Ectodermal cell (in vitro differentiated cells): Measurements from ENCODE around the gene LKAAEAR1.
A peak's percentile ranks its signal among the peaks of the same experiment; 100 is the strongest.

Source experiments
- H3K27ac ChIP-seq: 2 replicates; pipeline ENCODE4 v1.7.0; 2013; ENCODE audit warnings: mild to moderate bottlenecking, low read depth, low read length; ENCODE audit not compliant: insufficient read depth, poor library complexity, severe bottlenecking
- H3K27me3 ChIP-seq: 2 replicates; pipeline ENCODE4 v1.7.0; 2013; ENCODE audit warnings: mild to moderate bottlenecking, low read length; ENCODE audit not compliant: insufficient read depth, control insufficient read depth, poor library complexity, severe bottlenecking
- H3K36me3 ChIP-seq: one replicate; pipeline ENCODE4 v1.7.0; 2013; ENCODE audit warnings: low read length; ENCODE audit not compliant: control insufficient read depth, insufficient read depth
- H3K4me1 ChIP-seq: one replicate; pipeline ENCODE4 v1.7.0; 2013; ENCODE audit warnings: low read length; ENCODE audit not compliant: control insufficient read depth, insufficient read depth
- H3K4me3 ChIP-seq: 2 replicates; pipeline ENCODE4 v1.7.0; 2013; ENCODE audit warnings: low read depth, low read length, control low read depth; ENCODE audit not compliant: insufficient read depth
- H3K9me3 ChIP-seq: 2 replicates; pipeline ENCODE4 v1.7.0; 2013; ENCODE audit warnings: mild to moderate bottlenecking, low read length, moderate library complexity; ENCODE audit not compliant: control insufficient read depth
- WGBS, 2 experiments: methylation state at CpG; one replicate each; pipeline ENCODE4 v1.1.7; 2013; ENCODE audit warnings: missing lambda C conversion rate in 2 of 2; 5-methylcytosine and 5-hydroxymethylcytosine counted together

Gene LKAAEAR1

DNA sequence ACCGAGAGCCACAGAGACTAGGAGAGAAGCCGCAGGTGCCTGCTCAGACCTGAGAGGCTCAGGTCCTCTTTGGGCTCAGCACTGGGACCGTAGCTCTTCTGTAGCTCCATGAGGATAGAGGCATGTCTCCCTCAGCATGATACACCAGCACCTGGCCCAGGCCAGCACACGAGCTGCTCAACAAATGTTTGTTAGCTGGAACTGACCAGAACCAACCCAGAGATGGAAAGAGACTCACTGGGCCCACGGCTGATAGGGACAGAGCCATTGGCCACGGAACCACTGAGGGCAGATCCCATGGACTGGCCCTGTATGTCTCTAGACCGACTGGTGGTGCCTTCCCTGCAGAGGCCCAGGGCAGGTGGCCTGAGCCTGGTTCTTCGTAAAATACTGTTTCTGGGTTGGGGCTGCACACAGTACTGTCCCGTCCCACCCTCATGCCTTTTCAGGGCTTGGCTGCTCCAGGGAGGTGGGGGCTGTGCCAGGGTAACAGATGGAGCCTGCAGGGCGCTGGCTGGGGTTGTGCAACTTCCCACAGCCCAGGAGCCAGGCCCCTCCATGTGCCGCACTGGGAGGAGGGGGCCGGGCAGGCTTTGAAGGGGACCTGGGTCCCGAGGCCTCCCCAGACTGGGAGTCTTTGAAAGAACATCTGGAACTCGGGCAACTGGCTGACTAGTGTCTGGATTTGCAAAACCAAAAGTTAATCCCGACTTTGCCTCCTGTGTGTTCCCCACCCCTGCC lies 43.0 kb downstream of the LKAAEAR1 start:
- Histone ChIP-seq H3K27me3 (peaks cover 95% of the 10 kb centered on the region), H3K4me3 (no peak overlapping the region), H3K27ac (no peak overlapping the region), H3K9me3 (no peaks in the 10 kb centered on the region), H3K4me1 (peaks cover 22% of the 10 kb centered on the region), H3K36me3 (no peaks in the 10 kb centered on the region)
- 75% methylated on average over 15 of the region's 15 CpGs for WGBS, 2 experiments

DNA sequence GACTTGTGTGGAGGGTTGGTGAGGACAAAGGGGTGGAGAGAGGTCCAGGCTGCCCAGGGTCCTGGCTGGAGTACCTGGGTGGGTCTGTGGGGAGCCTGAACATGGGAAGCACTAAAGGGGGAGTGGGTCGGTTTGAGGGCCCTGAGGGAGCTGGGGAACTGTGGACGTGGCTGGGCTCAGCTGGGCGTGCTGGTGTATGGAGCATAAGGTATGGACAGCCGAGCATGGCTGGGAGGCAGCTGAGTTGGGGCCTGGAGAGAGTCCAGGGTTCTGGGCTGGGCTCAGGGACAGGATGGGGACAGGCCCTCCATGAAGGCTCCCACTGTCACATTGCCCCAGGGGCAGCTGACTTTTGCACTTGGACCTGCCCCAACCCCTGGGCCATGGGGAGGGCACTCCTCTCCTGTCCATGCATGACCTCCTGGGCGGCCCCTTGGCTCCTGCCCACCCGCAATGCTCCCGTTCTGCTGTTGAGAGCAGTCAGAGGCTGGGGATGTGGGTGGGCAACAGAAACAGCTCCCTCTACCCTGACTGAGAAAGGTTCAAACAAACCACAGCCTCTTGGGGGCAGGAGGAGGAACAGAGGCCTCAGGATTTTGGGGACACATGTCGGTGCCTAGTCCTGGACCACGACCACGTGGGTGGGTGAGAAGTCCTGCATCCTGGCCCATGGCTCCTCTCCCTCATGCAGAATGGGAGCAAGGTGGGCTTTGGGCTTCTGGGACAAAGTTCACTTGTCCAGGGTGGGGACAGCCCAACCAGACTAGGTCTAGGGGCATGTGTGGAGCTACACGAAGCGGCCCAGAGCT lies 43.8 kb downstream of the LKAAEAR1 start:
- Histone ChIP-seq H3K27ac (no peak overlapping the region), H3K36me3 (no peaks in the 10 kb centered on the region), H3K4me1 (peaks cover 24% of the 10 kb centered on the region), H3K4me3 (no peak overlapping the region), H3K27me3 (peaks cover 87% of the 10 kb centered on the region), H3K9me3 (no peaks in the 10 kb centered on the region)
- WGBS, 2 experiments = 86 to 88% methylated on average over 12 of the region's 12 CpGs

DNA sequence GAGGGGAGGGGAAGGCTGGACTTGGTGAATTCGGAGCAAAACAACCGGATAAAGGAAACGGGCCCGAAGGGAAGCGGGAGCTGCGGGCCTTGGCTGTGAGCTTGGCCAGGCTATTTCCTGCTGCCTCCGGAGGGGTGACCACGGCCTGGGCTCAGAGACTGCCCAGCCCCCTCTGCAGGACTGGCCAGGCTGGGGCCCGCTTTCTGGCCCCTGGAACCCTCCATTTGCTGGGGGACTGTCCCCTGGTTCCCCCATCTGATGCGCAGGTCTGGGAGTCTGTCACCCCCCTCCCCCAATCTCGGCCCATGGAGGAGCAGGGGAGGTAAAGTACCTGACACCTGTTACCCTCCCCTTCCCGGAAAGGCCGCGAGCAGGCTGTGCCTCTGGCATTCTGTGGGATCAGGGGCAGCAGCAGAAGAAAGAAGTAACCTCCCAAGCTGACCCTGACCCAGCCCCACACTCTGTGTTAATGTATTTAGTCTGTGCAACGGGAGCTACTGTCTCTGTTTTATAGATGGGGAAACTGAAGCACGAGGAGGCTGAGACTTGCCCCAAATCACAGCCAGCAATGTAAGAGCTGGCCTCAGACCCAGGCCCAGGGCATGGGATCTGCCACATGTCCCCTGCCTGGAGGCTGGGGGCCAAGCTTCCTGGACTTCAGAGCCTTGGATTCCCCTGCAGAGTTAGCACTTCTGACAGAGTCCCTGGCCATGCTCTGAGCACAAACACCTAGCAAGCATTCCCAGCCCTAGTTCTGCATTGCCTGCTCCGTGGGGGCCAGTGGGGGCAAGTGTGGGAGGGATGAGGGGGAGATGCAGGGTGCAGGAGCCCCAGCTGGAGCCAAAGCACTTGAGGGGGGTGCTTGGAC lies 44.7 kb downstream of the LKAAEAR1 start:
- Histone ChIP-seq H3K36me3 (no peaks in the 10 kb centered on the region), H3K4me1 (peaks cover 19% of the 10 kb centered on the region), H3K27ac (no peak overlapping the region), H3K9me3 (no peaks in the 10 kb centered on the region), H3K4me3 (peak overlapping the region; percentile 46), H3K27me3 (peaks cover 78% of the 10 kb centered on the region)
- 22 to 24% methylated on average over 17 of the region's 17 CpGs for WGBS, 2 experiments

DNA sequence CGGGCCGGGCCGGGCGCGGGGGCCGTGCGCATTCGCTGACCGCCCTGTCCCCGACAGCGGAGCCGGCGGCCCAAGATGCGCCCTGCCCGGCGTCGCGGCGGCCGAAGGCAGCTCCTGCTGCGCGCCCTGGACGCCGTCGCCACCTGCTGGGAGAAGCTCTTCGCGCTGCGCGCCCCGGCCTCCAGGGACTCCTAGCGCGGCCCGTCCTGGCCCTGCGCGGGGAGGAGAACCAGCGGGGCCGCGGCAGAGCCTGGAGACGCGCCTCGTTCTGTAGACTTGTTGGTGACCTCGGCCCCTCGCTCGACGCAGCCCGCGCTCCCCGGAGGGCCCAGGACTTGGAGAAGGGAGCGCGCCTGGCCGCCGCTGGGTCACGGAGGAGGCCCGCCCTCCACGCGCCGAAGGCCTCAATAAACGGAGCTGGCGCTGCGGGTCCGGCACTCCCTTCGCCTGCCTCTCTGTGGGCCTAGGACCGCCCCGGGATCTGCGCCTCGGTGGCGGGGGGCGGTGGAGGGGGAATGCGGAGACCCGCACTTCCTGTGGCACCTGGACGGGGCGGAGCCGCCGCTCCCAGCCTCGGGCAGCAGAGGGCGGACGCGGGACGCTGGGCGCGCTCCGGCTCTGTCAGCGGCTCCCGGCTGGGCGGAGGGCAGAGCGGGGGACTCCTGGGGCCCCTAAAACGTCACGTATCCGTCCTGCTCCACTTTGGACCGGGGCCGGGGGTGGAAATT lies 45.5 kb downstream of the LKAAEAR1 start:
- peaks cover 70% of the 10 kb centered on the region for H3K27me3 ChIP-seq
- H3K4me1 ChIP-seq = peaks cover 19% of the 10 kb centered on the region
- no peaks in the 10 kb centered on the region for H3K36me3 ChIP-seq
- no peaks in the 10 kb centered on the region for H3K9me3 ChIP-seq
- peak overlapping the region; percentile 46 for H3K4me3 ChIP-seq
- WGBS, 2 experiments = 1% methylated on average over 91 of the region's 91 CpGs
- no peak overlapping the region for H3K27ac ChIP-seq

DNA sequence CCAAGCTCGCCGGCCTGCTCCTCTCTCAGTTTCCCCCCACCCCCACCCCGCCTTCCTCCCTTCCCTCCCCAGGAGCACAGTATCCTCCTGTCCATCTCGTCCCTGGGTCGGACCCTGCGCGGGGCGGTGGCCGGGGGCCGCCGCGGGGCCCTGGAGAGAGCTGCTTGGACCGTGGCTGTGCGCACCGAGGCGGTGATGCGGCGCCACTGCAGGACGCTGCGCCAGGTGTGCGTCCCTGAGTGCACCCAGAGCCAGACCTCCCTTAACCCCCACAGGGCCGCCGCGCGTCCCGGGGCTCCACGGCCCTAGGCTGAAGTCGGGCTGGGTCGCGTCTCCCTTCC lies 46.0 kb downstream of the LKAAEAR1 start:
- Histone ChIP-seq H3K27me3 (peaks cover 65% of the 10 kb centered on the region), H3K36me3 (no peaks in the 10 kb centered on the region), H3K9me3 (no peaks in the 10 kb centered on the region), H3K4me1 (peaks cover 19% of the 10 kb centered on the region), H3K27ac (no peak overlapping the region), H3K4me3 (peak overlapping the region; percentile 46)
- 3 to 4% methylated on average over 29 to 30 of the region's 30 CpGs for WGBS, 2 experiments

DNA sequence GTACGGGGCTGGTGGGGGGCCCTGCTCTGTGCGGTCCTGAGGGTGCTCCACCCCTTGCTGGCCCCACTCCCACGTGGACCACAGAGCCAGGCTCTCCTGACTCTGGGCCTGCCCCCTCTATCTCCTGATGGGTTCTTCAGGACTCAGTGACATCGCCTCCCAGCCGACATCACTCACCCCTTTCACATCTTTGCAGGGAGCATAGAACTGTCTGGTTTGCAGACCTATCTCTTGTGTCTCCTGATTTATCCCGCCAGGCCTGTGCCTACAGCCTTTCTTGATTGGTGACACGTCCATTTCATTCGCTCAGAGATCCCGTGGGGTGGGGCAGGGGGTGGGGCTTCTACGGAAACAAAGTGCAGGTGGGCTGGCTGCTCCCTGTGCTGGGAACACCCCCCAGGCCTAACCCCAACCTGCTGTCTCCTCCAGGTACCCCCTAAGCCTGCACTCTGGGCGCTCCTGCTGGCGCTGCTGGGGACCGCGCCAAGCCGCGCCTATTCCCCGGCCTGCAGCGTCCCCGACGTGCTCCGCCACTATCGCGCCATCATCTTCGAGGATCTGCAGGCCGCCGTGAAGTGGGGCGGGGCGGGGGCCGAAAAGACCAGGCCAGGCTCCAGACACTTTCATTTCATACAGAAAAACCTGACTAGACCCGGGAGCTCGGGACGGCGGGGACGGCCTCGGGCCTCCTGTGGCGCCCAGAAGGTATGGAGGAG lies 46.5 kb downstream of the LKAAEAR1 start:
- Histone ChIP-seq H3K36me3 (no peaks in the 10 kb centered on the region), H3K4me1 (peaks cover 19% of the 10 kb centered on the region), H3K4me3 (no peak overlapping the region), H3K9me3 (no peaks in the 10 kb centered on the region), H3K27ac (no peak overlapping the region), H3K27me3 (peaks cover 61% of the 10 kb centered on the region)
- WGBS, 2 experiments = 19% methylated on average over 36 of the region's 36 CpGs

DNA sequence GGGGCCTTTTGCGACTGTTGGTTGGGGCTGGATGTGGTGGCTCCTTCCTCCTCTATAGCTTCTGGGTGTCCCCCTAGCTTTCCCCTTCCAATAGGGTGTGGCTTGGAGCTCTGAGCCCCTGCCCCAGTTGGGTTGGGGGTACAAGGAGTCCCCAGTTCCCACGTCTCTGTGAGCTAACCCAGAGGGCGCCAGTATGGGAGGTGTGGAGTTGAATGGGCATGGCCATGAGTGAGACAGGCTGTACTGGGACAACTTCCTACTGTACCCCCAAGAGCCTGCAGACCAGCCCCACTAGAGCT lies 47.0 kb downstream of the LKAAEAR1 start:
- H3K4me1 ChIP-seq = peaks cover 16% of the 10 kb centered on the region
- no peaks in the 10 kb centered on the region for H3K9me3 ChIP-seq
- H3K27ac ChIP-seq = no peak overlapping the region
- no peaks in the 10 kb centered on the region for H3K36me3 ChIP-seq
- peaks cover 56% of the 10 kb centered on the region for H3K27me3 ChIP-seq
- no peak overlapping the region for H3K4me3 ChIP-seq
- 83 to 89% methylated on average over 3 of the region's 3 CpGs for WGBS, 2 experiments

DNA sequence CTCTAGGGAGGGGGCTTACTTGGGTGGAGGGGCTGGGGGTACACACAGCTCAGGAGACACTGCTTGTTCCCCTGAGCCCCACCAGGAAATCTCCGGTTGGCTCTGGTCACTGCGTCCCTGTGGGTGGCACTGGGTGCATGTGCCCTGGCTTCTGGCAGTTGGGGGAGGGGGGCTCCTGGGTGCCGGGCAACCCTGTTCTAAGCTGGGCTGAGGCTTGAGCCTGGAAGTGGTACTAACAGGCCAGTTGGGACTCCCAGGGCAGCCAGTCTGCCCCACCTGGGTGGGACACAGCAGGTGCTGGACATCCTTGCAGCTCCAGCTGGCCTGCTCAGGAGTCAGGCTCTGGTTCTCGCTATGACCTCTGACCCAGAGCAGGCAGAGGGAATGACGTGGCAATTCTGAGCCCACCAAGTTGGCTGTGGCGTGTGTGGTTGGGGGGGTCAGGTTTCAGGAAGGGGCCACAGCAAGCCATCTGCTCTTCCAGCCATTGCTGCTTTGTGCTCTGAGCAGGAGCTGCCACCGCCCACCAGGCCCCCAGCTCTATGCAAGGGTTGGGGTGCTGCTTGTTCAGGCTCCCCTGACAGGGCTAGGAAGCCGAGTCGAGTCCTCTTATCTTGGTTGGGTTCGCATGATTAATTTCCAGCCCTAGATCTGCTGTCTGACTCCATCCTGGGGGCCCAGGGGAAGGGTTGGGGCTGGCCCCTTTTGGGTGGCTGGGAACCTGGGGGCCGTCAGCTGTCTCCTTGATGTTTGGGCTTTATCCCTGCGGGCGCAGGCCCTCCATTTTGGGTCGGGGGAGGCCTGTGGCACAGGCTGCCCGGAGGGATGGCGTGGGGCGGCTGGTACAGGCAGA lies 47.6 kb downstream of the LKAAEAR1 start:
- peaks cover 15% of the 10 kb centered on the region for H3K4me1 ChIP-seq
- H3K36me3 ChIP-seq = no peaks in the 10 kb centered on the region
- peaks cover 51% of the 10 kb centered on the region for H3K27me3 ChIP-seq
- 80% methylated on average over 17 of the region's 17 CpGs for WGBS, 2 experiments
- no peak overlapping the region for H3K27ac ChIP-seq
- H3K9me3 ChIP-seq = no peaks in the 10 kb centered on the region
- H3K4me3 ChIP-seq = no peak overlapping the region

DNA sequence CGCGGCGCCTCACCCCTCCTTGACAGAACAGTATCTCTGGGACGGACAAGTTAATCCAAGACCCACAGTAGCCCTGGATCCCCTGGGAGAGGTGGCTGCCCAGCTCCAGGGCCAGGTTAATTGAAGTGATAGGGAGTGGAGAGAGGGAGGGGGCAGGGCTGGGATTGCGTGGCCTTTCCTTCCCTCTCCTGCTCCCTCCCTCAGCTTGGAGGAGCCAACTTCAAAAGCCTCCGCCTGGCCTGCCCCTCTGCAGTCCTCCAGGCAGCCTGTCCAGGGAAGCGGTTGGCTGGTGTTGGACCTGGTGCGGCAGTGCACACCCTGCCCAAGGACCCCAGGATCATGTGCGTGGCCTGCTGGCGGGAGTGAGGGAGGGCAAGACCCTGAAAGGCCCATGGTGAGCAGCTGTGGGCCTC lies 48.3 kb downstream of the LKAAEAR1 start, which contains the start of gene C20orf204:
TSS of gene C20orf204 (plus strand) at position 250 of the 413 bp plus-strand sequence. CDS start at position 392, 142 bp downstream.
- no peaks in the 10 kb centered on the region for H3K9me3 ChIP-seq
- H3K36me3 ChIP-seq = no peaks in the 10 kb centered on the region
- peaks cover 15% of the 10 kb centered on the region for H3K4me1 ChIP-seq
- H3K27ac ChIP-seq = no peak within 1 kb of the TSS
- WGBS, 2 experiments = 55 to 62% methylated on average over 10 of the region's 10 CpGs
- H3K27me3 ChIP-seq = peaks cover 44% of the 10 kb centered on the region
- no peak within 1 kb of the TSS for H3K4me3 ChIP-seq
